Right lobe of liver (tissue), 4 donors: Measurements from ENCODE around the gene CD300A.

Experiments
- CTCF ChIP-seq, 4 donors: fragments of 200-600 bp in 3 of 4; fragments of 450-650 bp in 1 of 4; IDR thresholded peaks; one replicate each; pipeline versions ENCODE4 v1.5.1 to v1.8.0; 2016 to 2022; ENCODE audit warnings: antibody characterized with exemption in 4 of 4, mild to moderate bottlenecking in 2 of 4
- POLR2A ChIP-seq: fragments of 450-650 bp; IDR thresholded peaks from one replicate; pipeline ENCODE4 v1.6.1; 2017; ENCODE audit warnings: antibody characterized with exemption, mild to moderate bottlenecking
- donor health status: DM: no; HTN: no; CAD: no.
- donor health status: DM: no; HTN: no; CAD: no.
- donor health status: DM: no; HTN: yes; CAD: no.

- TF ChIP-seq CTCF (IDR thresholded peaks at IDR 0.05) (no peak), POLR2A (no peak)
These were observed 62.8 kb downstream of the CD300A start for GRCh38 chr17:74529243-74529642.
